Mucosa of rectum (tissue), 2 donors: ENCODE measurements around the gene CYP4V2.

Source experiments
- H3K27ac ChIP-seq, 2 donors: one replicate each; pipeline ENCODE4 v1.7.0; 2013; ENCODE audit warnings: inconsistent platforms in 2 of 2, low read depth in 2 of 2, low read length in 2 of 2
- H3K27me3 ChIP-seq, 2 donors: one replicate each; pipeline ENCODE4 v1.7.0; 2013; ENCODE audit warnings: low read length in 2 of 2; ENCODE audit not compliant: control insufficient read depth in 2 of 2, insufficient read depth in 2 of 2
- H3K36me3 ChIP-seq, 2 donors: one replicate each; pipeline ENCODE4 v1.7.0; 2013; ENCODE audit warnings: low read length in 2 of 2; ENCODE audit not compliant: control insufficient read depth in 2 of 2, insufficient read depth in 2 of 2
- H3K4me1 ChIP-seq, 2 donors: one replicate each; pipeline ENCODE4 v1.7.0; 2013; ENCODE audit warnings: low read length in 2 of 2, mild to moderate bottlenecking in 1 of 2; ENCODE audit not compliant: control insufficient read depth in 2 of 2, insufficient read depth in 2 of 2
- H3K4me3 ChIP-seq, 2 donors: one replicate each; pipeline ENCODE4 v1.7.0; 2013; ENCODE audit warnings: low read length in 2 of 2
- H3K9ac ChIP-seq, 2 donors: one replicate each; pipeline ENCODE4 v1.7.0; 2013; ENCODE audit warnings: low read length in 2 of 2, low read depth in 1 of 2, mild to moderate bottlenecking in 1 of 2
- H3K9me3 ChIP-seq, 2 donors: one replicate each; pipeline ENCODE4 v1.7.0; 2013; ENCODE audit warnings: low read length in 2 of 2; ENCODE audit not compliant: control insufficient read depth in 2 of 2
- donor health status: healthy.
- donor health status: Normal muscosa, but diverticular disease.

Gene CYP4V2

DNA sequence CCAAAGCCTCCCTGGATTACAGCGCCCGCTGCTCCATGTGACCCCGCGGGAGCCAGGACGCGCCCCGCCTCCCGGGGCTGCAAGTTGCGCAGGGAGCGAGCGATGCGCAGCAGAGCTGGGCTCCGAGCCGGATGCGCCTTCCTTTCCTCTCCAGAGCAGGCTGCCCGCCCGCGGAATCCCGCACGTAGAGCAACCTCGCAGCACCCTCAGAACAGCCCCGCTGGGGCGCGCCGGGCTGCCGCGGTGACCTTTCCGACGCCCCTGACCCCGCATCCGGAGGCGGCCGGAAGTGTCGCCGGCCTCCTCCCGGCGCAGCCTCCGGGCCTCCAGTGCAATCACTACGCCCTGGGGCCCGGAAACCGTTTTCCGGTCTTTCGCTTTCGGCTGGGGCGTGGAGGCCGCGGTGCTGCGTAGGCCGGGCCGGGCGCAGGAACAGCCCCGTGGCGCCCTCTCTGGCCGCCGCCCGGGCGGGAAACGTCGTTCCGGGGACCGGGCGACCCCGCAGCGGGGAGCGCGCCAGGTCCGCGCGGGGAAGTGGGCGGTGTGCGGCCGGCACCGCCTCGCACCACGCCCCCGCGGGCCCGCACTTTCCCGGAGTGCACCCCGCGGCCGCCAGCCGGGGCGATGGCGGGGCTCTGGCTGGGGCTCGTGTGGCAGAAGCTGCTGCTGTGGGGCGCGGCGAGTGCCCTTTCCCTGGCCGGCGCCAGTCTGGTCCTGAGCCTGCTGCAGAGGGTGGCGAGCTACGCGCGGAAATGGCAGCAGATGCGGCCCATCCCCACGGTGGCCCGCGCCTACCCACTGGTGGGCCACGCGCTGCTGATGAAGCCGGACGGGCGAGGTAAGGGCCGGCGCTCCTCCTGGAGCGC, at the start of gene CYP4V2:
Gene CYP4V2, plus strand, starts transcription at position 368 of the 866 bp plus-strand sequence. Its CDS starts 257 bp downstream, at position 625.
- Histone ChIP-seq H3K27ac (peak within 1 kb of the TSS; percentile 97 to 98), H3K27me3 (no peaks in the 10 kb centered on the region), H3K4me3 (peak within 1 kb of the TSS; percentile 93 to 95), H3K36me3 (peaks cover 5 to 11% of the 10 kb centered on the region in 2 donors), H3K4me1 (peaks cover 14 to 15% of the 10 kb centered on the region in 2 donors), H3K9me3 (no peaks in the 10 kb centered on the region), H3K9ac (peak within 1 kb of the TSS; percentile 93 to 98)

DNA sequence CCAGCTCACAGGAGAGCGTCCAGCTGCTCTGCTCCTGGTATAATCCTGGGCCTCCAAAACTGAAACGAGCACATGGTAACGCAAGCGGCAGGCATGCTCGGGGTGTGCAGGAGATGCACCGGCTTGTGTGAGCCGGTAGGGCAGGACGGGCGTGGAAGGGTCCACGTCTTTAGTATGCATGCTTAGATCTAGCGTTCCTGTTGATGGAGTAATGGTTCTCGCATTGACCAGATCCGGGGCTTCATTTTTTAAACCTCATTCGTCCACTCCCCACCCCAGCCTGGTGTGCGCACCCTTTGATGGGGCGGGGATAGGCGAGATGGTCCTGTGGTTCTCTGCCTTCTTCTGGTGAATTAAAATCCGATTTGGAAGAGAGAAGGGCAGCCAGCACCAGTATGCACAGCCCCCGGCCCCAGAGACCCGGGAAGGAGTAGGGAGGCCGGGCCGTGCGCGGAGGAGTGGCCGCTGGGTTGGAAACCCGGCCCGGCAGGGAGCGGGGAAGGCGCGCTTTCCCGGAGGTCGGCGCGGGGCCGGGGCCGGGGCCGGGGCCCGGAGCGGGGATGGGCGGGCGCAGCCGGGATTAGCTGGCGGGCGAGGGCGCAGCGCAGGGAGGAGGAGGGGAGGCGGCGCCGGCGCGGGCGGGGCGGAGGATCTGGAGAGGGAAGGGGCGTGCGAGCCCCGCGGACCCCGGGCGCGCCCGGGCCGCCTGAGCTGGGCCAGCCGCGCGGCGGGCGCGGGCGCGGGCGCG, 47.0 kb upstream of the CYP4V2 start:
- H3K36me3 ChIP-seq: no peaks in the 10 kb centered on the region
- H3K27me3 ChIP-seq: no peaks in the 10 kb centered on the region
- peak overlapping the region; percentile 33 to 50 for H3K27ac ChIP-seq
- peaks cover 0 to 11% of the 10 kb centered on the region in 2 donors for H3K4me1 ChIP-seq
- no peaks in the 10 kb centered on the region for H3K9me3 ChIP-seq
- H3K4me3 ChIP-seq: peak overlapping the region; percentile 52 to 74
- peak overlapping the region in 1 of 2 donors; percentile 44 for H3K9ac ChIP-seq

DNA sequence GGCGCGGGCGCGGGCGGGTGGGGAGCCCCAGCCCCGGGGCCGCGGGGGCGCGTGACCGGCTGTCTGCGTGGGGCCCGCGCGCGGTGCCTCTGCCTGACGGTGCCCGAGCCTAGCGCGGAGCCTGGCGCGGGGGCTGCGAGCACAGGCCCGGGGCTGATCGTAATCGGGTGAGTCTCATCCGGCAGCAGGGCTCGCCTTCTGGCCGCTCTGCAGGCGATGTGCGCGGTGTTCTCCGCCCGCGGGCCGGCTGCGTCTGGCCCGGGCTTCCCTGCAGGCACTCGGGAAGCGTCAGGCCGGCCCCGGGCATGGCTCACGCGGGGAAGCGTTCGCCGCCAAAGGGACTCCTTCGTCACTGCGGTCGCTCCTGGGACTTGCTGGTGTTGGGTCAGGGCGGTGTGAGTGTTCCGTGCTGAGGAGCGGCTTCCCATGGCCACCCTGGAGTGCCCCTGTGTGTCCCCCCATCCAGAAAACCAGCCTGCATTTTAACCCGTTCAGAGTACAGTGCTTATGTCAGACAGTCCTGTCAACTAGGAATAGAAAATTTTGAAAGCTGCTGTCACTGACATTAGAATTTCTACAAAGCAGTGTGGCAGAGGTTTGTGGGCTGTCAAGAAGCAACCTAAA, 46.3 kb upstream of the CYP4V2 start:
- peak overlapping the region; percentile 65 to 69 for H3K4me3 ChIP-seq
- H3K9me3 ChIP-seq: no peaks in the 10 kb centered on the region
- H3K36me3 ChIP-seq: no peaks in the 10 kb centered on the region
- peaks cover 0 to 11% of the 10 kb centered on the region in 2 donors for H3K4me1 ChIP-seq
- peak overlapping the region; percentile 64 for H3K9ac ChIP-seq
- no peaks in the 10 kb centered on the region for H3K27me3 ChIP-seq
- H3K27ac ChIP-seq: peak overlapping the region; percentile 50 to 64

- no peak overlapping the region for H3K9ac ChIP-seq
- H3K9me3 ChIP-seq: no peaks in the 10 kb centered on the region
- H3K27me3 ChIP-seq: no peaks in the 10 kb centered on the region
- H3K27ac ChIP-seq: no peak overlapping the region
- H3K4me1 ChIP-seq: peaks cover 0 to 11% of the 10 kb centered on the region in 2 donors
- no peaks in the 10 kb centered on the region for H3K36me3 ChIP-seq
- no peak overlapping the region for H3K4me3 ChIP-seq
These were observed 44.9 kb upstream of the CYP4V2 start for GRCh38 chr4:186146458-186146857.

GRCh38 chr4:186148336-186148975, 42.9 kb upstream of the CYP4V2 start:
- Histone ChIP-seq H3K9me3 (no peaks in the 10 kb centered on the region), H3K27ac (no peak overlapping the region), H3K4me3 (no peak overlapping the region)

GRCh38 chr4:186149872-186150271, 41.5 kb upstream of the CYP4V2 start:
- Histone ChIP-seq H3K36me3 (peaks cover 0 to 4% of the 10 kb centered on the region in 2 donors), H3K4me1 (peaks cover 0 to 6% of the 10 kb centered on the region in 2 donors), H3K27me3 (no peaks in the 10 kb centered on the region), H3K9ac (no peak overlapping the region), H3K4me3 (no peak overlapping the region), H3K27ac (no peak overlapping the region), H3K9me3 (no peaks in the 10 kb centered on the region)

More at GRCh38 chr4:186148336-186148975, 42.9 kb upstream of the CYP4V2 start:
- Histone ChIP-seq H3K4me1 (peaks cover 0 to 11% of the 10 kb centered on the region in 2 donors), H3K27me3 (no peaks in the 10 kb centered on the region), H3K36me3 (no peaks in the 10 kb centered on the region), H3K9ac (no peak overlapping the region)

- Histone ChIP-seq H3K9ac (no peak overlapping the region), H3K4me3 (no peak overlapping the region), H3K4me1 (no peaks in the 10 kb centered on the region), H3K9me3 (no peaks in the 10 kb centered on the region), H3K27me3 (no peaks in the 10 kb centered on the region), H3K27ac (no peak overlapping the region), H3K36me3 (peaks cover 0 to 4% of the 10 kb centered on the region in 2 donors)
These were observed 40.4 kb upstream of the CYP4V2 start for GRCh38 chr4:186150926-186151325.

- no peak overlapping the region for H3K9ac ChIP-seq
- H3K27me3 ChIP-seq: no peaks in the 10 kb centered on the region
- H3K9me3 ChIP-seq: no peaks in the 10 kb centered on the region
- H3K36me3 ChIP-seq: peaks cover 0 to 4% of the 10 kb centered on the region in 2 donors
- H3K27ac ChIP-seq: no peak overlapping the region
- no peak overlapping the region for H3K4me3 ChIP-seq
- H3K4me1 ChIP-seq: no peaks in the 10 kb centered on the region
These were observed 39.9 kb upstream of the CYP4V2 start for GRCh38 chr4:186151499-186151898.

DNA sequence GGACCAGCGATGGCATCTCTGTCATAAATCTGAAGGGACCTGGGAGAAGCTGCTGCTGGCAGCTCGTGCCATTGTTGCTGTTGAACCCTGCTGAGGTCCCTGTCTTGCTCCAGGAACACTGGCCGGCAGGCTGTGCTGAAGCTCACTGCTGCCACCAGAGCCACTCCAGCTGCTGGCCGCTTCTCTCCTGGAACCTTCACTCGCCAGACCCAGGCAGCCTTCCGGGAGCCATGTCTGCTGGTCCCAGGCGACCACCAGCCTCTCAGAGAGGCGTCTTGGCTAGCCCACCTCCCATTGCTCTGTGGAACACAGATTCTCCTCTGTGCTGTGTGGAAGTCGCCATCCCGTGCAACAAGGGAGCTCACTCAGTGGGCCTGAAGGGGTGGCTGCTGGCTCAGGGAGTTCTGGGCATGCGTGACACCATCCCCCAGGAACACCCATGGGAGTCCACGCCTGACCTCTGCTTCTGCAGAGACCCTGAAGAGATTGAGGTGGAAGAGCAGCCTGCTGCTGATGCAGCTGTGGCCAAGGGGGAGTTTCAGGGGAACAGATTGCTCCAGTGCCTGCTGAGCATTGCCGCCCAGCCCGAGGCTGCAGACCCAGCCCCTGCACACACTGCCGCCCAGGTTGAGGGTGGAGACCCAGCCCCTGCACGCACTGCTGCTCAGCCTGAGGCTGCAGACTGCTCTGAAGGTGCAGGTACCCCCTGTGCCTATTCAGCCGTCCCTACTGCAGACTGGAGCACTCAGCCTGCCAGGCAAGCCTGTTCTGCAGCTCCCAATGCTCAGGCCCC, 33.1 kb upstream of the CYP4V2 start:
- Histone ChIP-seq H3K4me3 (no peak overlapping the region), H3K27ac (no peak overlapping the region), H3K4me1 (no peaks in the 10 kb centered on the region), H3K9me3 (no peaks in the 10 kb centered on the region), H3K9ac (no peak overlapping the region), H3K36me3 (peaks cover 15 to 21% of the 10 kb centered on the region in 2 donors), H3K27me3 (no peaks in the 10 kb centered on the region)
